ENCODE results near the gene MOB3C.

MOB3C gene

GRCh38 chr1:46607345-46608130 is 9.1 kb downstream of the MOB3C start:
- ATAC-seq, result no peak

GRCh38 chr1:46606255-46606965 is 10.2 kb downstream of the MOB3C start:
- no peak for TF ChIP-seq BACH2 (CRISPR knock-in tag; IDR thresholded peaks at IDR 0.05; ENCODE audit: borderline replicate concordance)
- TF ChIP-seq ESRRG (CRISPR knock-in tag; IDR thresholded peaks at IDR 0.05), result no peak
- no peak for TF ChIP-seq GLIS3 (CRISPR knock-in tag; IDR thresholded peaks at IDR 0.05)
- TF ChIP-seq ZNF565 (CRISPR knock-in tag; conservative IDR thresholded peaks at IDR 0.05; ENCODE audit: low read depth), result no peak
- no peak for ATAC-seq

More at GRCh38 chr1:46607345-46608130, 9.1 kb downstream of the MOB3C start:
- TF ChIP-seq ZNF565 (CRISPR knock-in tag; conservative IDR thresholded peaks at IDR 0.05; ENCODE audit: low read depth), result no peak

- no peak for ATAC-seq
- TF ChIP-seq ZC3H10 (CRISPR knock-in tag; IDR thresholded peaks at IDR 0.05) (no peak), TOX (CRISPR knock-in tag; IDR thresholded peaks at IDR 0.05; ENCODE audit: borderline replicate concordance) (no peak), OSR1 (CRISPR knock-in tag; IDR thresholded peaks at IDR 0.05) (no peak), ESRRG (CRISPR knock-in tag; IDR thresholded peaks at IDR 0.05) (no peak), CREB5 (CRISPR knock-in tag; IDR thresholded peaks at IDR 0.05; ENCODE audit: low read depth) (no peak), ZNF8 (CRISPR knock-in tag; IDR thresholded peaks at IDR 0.05) (no peak), RARB (CRISPR knock-in tag; IDR thresholded peaks at IDR 0.05) (no peak), PPARA (CRISPR knock-in tag; IDR thresholded peaks at IDR 0.05; ENCODE audit: borderline replicate concordance) (no peak), ZFP30 (CRISPR knock-in tag; IDR thresholded peaks at IDR 0.05) (no peak), SNAI2 (CRISPR knock-in tag; IDR thresholded peaks at IDR 0.05) (no peak), ZNF565 (CRISPR knock-in tag; conservative IDR thresholded peaks at IDR 0.05; ENCODE audit: low read depth) (no peak), ISL1 (CRISPR knock-in tag; IDR thresholded peaks at IDR 0.05) (no peak), GLIS3 (CRISPR knock-in tag; IDR thresholded peaks at IDR 0.05) (no peak), ZNF70 (CRISPR knock-in tag; IDR thresholded peaks at IDR 0.05) (no peak), CSDC2 (CRISPR knock-in tag; IDR thresholded peaks at IDR 0.05) (no peak), BACH2 (CRISPR knock-in tag; IDR thresholded peaks at IDR 0.05; ENCODE audit: borderline replicate concordance) (no peak)
- TF ChIP-seq, protein P1, sequence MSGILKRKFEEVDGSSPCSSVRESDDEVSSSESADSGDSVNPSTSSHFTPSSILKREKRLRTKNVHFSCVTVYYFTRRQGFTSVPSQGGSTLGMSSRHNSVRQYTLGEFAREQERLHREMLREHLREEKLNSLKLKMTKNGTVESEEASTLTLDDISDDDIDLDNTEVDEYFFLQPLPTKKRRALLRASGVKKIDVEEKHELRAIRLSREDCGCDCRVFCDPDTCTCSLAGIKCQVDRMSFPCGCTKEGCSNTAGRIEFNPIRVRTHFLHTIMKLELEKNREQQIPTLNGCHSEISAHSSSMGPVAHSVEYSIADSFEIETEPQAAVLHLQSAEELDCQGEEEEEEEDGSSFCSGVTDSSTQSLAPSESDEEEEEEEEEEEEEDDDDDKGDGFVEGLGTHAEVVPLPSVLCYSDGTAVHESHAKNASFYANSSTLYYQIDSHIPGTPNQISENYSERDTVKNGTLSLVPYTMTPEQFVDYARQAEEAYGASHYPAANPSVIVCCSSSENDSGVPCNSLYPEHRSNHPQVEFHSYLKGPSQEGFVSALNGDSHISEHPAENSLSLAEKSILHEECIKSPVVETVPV (CRISPR knock-in tag; IDR thresholded peaks at IDR 0.05), result no peak
- TF ChIP-seq, protein P2, sequence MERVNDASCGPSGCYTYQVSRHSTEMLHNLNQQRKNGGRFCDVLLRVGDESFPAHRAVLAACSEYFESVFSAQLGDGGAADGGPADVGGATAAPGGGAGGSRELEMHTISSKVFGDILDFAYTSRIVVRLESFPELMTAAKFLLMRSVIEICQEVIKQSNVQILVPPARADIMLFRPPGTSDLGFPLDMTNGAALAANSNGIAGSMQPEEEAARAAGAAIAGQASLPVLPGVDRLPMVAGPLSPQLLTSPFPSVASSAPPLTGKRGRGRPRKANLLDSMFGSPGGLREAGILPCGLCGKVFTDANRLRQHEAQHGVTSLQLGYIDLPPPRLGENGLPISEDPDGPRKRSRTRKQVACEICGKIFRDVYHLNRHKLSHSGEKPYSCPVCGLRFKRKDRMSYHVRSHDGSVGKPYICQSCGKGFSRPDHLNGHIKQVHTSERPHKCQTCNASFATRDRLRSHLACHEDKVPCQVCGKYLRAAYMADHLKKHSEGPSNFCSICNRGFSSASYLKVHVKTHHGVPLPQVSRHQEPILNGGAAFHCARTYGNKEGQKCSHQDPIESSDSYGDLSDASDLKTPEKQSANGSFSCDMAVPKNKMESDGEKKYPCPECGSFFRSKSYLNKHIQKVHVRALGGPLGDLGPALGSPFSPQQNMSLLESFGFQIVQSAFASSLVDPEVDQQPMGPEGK (CRISPR knock-in tag; IDR thresholded peaks at IDR 0.05; ENCODE audit: borderline replicate concordance), result no peak
These were observed 11.4 kb downstream of the MOB3C start for GRCh38 chr1:46605232-46605631.

DNA sequence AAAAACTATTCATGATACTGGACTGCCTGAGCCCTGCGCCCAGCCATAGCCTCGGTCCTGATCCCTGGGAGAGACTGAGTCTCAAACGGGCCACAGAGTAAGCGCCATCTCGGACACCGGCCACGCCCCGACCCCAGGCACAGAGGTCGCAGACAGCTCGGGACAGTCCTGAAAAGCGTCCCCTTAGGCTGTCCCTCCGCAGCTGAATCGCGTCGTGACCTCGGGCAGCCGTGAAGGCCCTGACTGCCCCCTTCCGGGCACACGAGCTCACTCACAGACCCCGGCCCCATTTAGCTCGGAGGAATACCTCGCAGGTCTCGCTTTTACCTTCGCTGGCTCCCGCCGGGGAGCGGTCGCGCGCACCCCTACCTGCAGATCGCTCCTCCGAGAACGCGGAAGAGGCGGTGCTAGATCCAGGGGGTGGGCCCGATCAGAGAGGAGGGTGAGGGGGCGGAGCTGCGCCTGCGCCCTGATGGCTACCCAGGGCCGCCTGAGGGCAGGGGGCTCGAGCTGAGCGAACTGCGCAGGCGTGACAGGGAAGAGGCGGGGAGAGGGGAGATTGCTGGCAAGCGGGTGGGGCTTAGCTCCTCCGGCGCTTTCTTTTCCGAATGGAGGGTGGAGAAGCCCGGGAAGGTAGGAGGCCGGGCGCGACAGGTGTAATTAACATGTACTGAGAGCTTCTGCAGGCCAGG is 12.6 kb downstream of the MOB3C start, which contains the start of gene MKNK1:
Gene MKNK1 (minus strand): TSS at position 411 of the 692 bp plus-strand sequence. CDS start 20,941 bp downstream, outside the sequence.
- TF ChIP-seq GLIS3 (CRISPR knock-in tag; IDR thresholded peaks at IDR 0.05) (0 out of 2 replicates have a peak, but pooled peaks have one; percentile 41), ARNTL (CRISPR knock-in tag; IDR thresholded peaks at IDR 0.05; ENCODE audit: borderline replicate concordance, low read depth) (no peak), ZFP3 (CRISPR knock-in tag; IDR thresholded peaks at IDR 0.05) (no peak)
- peak; percentile 98 for ATAC-seq

- peak; percentile 56 for ATAC-seq
- no peak for TF ChIP-seq ARNTL (CRISPR knock-in tag; IDR thresholded peaks at IDR 0.05; ENCODE audit: borderline replicate concordance, low read depth)
- no peak for TF ChIP-seq ESRRG (CRISPR knock-in tag; IDR thresholded peaks at IDR 0.05)
- TF ChIP-seq ZFP3 (CRISPR knock-in tag; IDR thresholded peaks at IDR 0.05), result no peak
- TF ChIP-seq BACH2 (CRISPR knock-in tag; IDR thresholded peaks at IDR 0.05; ENCODE audit: borderline replicate concordance), result no peak
- TF ChIP-seq, protein P1 (CRISPR knock-in tag; IDR thresholded peaks at IDR 0.05), result no peak
- TF ChIP-seq POU6F1 (CRISPR knock-in tag; IDR thresholded peaks at IDR 0.05; ENCODE audit: borderline replicate concordance, low read depth), result no peak
These were observed 13.1 kb downstream of the MOB3C start for GRCh38 chr1:46603481-46603857.
